ENCODE data around the gene PDE11A. TPM values are rescaled to one million over a fixed set of nuclear protein-coding genes. Genes with fewer than 3 reads are reported as not detected.

Gene PDE11A
- total RNA-seq, 2 donors from 2014 or later = not detected

DNA sequence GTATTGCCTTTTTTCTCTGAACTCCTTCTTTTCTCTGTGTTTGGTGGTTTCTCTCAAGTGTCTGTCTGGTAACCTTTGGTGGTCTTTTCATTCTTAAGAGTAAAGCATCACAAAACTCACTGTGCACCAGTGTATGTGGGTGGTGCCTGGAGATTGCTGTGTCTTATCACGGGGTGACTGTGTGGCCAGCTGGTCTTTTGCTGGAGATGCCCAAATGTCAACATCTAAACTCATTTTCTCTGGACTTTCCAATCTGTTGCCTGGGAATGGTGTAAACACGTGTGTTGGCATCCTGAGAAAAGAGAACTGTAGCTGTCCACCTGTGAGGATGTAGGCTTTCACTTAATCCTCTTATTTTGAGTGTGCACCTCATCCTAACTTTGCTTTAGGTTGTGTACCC, 356.8 kb downstream of the PDE11A start:
- H3K4me3 Mint-ChIP-seq = no peak overlapping the region
- H3K4me1 Mint-ChIP-seq = no peaks in the 10 kb centered on the region
- H3K27me3 Mint-ChIP-seq = peaks cover 19% of the 10 kb centered on the region
- no peak overlapping the region for H3K27ac Mint-ChIP-seq
- DNase-seq (no peak), ATAC-seq (no peak)
- H3K36me3 Mint-ChIP-seq (ENCODE audit: low read depth) = no peaks in the 10 kb centered on the region
- no peaks in the 10 kb centered on the region for H3K9me3 ChIP-seq (ENCODE audit: control insufficient read depth, low read length, poor library complexity, severe bottlenecking)

GRCh38 chr2:177714704-177715103, 357.9 kb downstream of the PDE11A start:
- H3K4me1 Mint-ChIP-seq = no peaks in the 10 kb centered on the region
- H3K27ac Mint-ChIP-seq = no peak overlapping the region
- peaks cover 19% of the 10 kb centered on the region for H3K27me3 Mint-ChIP-seq
- ATAC-seq (no peak), DNase-seq (no peak)
- no peaks in the 10 kb centered on the region for H3K9me3 ChIP-seq (ENCODE audit: control insufficient read depth, low read length, poor library complexity, severe bottlenecking)
- H3K36me3 Mint-ChIP-seq (ENCODE audit: low read depth) = no peaks in the 10 kb centered on the region
- H3K4me3 Mint-ChIP-seq = no peak overlapping the region

GRCh38 chr2:177712462-177712861, 360.1 kb downstream of the PDE11A start:
- H3K27me3 Mint-ChIP-seq = peaks cover 19% of the 10 kb centered on the region

DNA sequence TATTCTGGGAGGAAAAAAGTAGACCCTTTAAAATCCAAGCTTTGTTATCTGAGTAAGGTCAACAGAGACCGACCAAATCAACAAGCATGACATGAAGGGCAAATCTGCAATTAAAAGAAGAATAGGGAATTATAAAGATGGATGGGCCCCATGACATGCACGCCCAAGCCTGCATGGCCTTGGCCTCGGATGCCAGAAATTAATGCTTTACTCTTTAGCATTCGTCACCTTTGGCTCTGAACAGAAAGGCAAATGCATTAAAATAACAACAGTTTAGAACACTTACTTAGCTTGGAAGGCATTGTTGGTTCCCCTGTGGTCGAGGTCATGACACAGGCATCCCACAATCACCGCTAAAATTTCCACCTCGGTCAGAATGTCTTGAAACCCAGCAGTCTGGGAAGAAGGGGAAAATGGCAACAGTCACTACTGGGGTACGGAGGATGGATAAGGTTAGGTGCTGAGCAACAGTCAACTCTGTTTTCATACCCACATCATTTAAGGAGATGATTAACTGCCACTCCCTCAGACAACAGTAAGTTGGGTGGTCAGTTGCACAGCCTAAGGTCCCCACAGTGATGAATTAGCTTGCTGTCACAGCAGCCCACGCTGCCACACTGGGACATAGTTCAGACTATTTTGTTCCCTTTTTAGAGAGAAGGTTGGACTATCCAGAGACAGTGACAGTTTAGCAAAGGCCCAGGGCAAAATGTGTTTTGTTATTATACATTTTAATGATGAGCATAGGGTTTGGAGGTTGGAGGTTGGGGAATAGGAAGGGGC, 360.9 kb downstream of the PDE11A start:
- H3K36me3 Mint-ChIP-seq (ENCODE audit: low read depth) = no peaks in the 10 kb centered on the region
- ATAC-seq = no peak
- H3K4me3 Mint-ChIP-seq = no peak overlapping the region
- H3K4me1 Mint-ChIP-seq = no peaks in the 10 kb centered on the region
- H3K9me3 ChIP-seq (ENCODE audit: control insufficient read depth, low read length, poor library complexity, severe bottlenecking) = no peaks in the 10 kb centered on the region
- no peak for DNase-seq
- H3K27ac Mint-ChIP-seq = no peak overlapping the region
- H3K27me3 Mint-ChIP-seq = peaks cover 19% of the 10 kb centered on the region

More at GRCh38 chr2:177712462-177712861, 360.1 kb downstream of the PDE11A start:
- H3K9me3 ChIP-seq (ENCODE audit: control insufficient read depth, low read length, poor library complexity, severe bottlenecking) = no peaks in the 10 kb centered on the region
- H3K4me3 Mint-ChIP-seq = no peak overlapping the region
- H3K36me3 Mint-ChIP-seq (ENCODE audit: low read depth) = no peaks in the 10 kb centered on the region
- H3K27ac Mint-ChIP-seq = no peak overlapping the region
- H3K4me1 Mint-ChIP-seq = no peaks in the 10 kb centered on the region
- ATAC-seq (no peak), DNase-seq (no peak)

DNA sequence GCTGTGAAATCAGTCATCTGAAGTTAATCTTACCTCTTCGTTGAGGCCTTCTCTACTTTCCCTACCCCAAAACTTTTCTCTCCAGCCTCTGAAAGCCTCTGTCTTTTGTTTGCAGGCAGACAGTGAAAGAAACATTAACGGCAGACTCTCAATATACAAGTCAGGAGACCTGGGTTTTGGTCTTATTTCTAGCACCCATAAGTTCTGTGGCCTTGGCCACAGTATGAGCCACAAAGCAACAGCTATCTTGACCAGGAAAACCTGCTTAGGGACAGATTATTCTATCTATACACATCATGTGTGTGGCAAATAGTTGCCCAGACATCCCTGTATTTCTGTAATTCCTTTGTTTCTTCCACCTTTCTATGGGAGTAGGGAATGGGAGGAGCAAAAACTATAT, 361.7 kb downstream of the PDE11A start:
- no peak for ATAC-seq
- peaks cover 18% of the 10 kb centered on the region for H3K27me3 Mint-ChIP-seq
- H3K9me3 ChIP-seq (ENCODE audit: control insufficient read depth, low read length, poor library complexity, severe bottlenecking) = no peaks in the 10 kb centered on the region
- H3K27ac Mint-ChIP-seq = no peak overlapping the region
- H3K4me3 Mint-ChIP-seq = no peak overlapping the region
- DNase-seq = no peak
- no peaks in the 10 kb centered on the region for H3K4me1 Mint-ChIP-seq
- H3K36me3 Mint-ChIP-seq (ENCODE audit: low read depth) = no peaks in the 10 kb centered on the region

- H3K27ac Mint-ChIP-seq = no peak overlapping the region
- ATAC-seq (no peak), DNase-seq (no peak)
- no peaks in the 10 kb centered on the region for H3K36me3 Mint-ChIP-seq (ENCODE audit: low read depth)
- H3K9me3 ChIP-seq (ENCODE audit: control insufficient read depth, low read length, poor library complexity, severe bottlenecking) = no peaks in the 10 kb centered on the region
- H3K4me1 Mint-ChIP-seq = no peaks in the 10 kb centered on the region
- peaks cover 21% of the 10 kb centered on the region for H3K27me3 Mint-ChIP-seq
- no peak overlapping the region for H3K4me3 Mint-ChIP-seq
These were observed 362.6 kb downstream of the PDE11A start for GRCh38 chr2:177709986-177710401.

DNA sequence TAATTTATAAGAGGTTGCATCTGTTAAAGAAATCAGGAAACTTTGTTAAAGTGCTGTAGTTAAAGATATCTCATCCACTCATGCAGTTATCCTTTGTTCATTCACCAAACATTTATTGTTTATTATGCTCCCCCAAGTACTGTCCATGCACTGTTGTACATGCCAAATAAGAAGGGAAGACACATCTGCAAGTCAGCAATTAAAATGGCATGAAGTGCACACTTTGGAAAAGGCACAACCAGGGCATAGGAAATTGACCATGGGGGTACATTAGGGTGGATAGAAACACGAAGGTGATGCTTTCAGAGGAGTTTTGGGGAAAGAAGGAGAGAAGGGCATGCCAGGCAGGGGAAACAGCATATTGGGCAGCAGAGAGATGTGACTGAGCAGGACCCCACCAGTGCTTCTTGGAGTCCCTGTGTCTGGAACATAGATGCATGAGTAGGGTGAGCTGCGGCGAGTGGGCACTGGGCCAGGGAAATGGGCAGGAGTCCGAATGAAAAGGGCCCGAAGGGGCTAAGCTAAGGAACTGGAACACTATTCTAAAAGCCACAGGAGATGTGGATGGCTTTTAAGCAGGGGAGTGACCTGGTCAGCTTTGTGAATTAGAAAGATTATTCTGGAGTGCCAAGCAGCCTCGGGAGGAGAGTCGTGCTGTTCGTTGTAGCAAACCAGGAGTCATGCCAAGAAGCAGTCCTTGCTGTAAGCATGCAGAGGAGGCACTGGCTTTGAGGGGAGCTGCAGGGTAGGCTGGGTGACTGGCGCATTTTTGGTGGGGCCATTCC, 363.7 kb downstream of the PDE11A start:
- ATAC-seq (no peak), DNase-seq (no peak)
- Mint-ChIP-seq H3K27ac (no peak overlapping the region), H3K36me3 (ENCODE audit: low read depth) (peaks cover 1% of the 10 kb centered on the region), H3K4me1 (no peaks in the 10 kb centered on the region), H3K4me3 (no peak overlapping the region), H3K27me3 (peaks cover 24% of the 10 kb centered on the region)
- no peaks in the 10 kb centered on the region for H3K9me3 ChIP-seq (ENCODE audit: control insufficient read depth, low read length, poor library complexity, severe bottlenecking)

DNA sequence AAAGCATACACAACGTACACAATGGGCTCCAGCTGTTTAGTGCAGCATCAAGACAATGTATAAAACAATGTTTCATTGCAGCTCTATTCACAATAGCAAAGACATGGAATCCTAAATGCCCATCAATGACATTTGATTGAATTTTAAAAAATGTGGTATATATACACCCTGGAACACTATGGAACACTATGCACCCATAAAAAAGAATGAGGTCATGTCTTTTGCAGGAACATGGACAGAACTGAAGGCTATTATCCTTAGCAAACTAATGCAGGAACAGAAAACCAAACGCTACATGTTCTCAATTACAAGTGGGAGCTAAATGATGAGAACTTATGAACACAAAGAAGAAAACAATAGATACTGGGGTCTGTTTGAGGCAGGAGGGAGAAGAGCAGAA, 364.5 kb downstream of the PDE11A start:
- ATAC-seq = no peak
- Mint-ChIP-seq H3K4me3 (no peak overlapping the region), H3K27ac (no peak overlapping the region), H3K4me1 (no peaks in the 10 kb centered on the region), H3K27me3 (peaks cover 28% of the 10 kb centered on the region), H3K36me3 (ENCODE audit: low read depth) (peaks cover 3% of the 10 kb centered on the region)
- H3K9me3 ChIP-seq (ENCODE audit: control insufficient read depth, low read length, poor library complexity, severe bottlenecking) = no peaks in the 10 kb centered on the region
- no peak for DNase-seq

GRCh38 chr2:177705511-177706173, 366.9 kb downstream of the PDE11A start:
- H3K9me3 ChIP-seq (ENCODE audit: control insufficient read depth, low read length, poor library complexity, severe bottlenecking) = no peaks in the 10 kb centered on the region
- DNase-seq = no peak
- H3K4me3 Mint-ChIP-seq = no peak overlapping the region
- H3K4me1 Mint-ChIP-seq = no peaks in the 10 kb centered on the region
- H3K27ac Mint-ChIP-seq = no peak overlapping the region
- H3K36me3 Mint-ChIP-seq (ENCODE audit: low read depth) = peaks cover 3% of the 10 kb centered on the region
- no peak for ATAC-seq
- peaks cover 28% of the 10 kb centered on the region for H3K27me3 Mint-ChIP-seq

GRCh38 chr2:177703159-177703558, 369.4 kb downstream of the PDE11A start:
- Mint-ChIP-seq H3K4me3 (no peak overlapping the region), H3K27ac (no peak overlapping the region), H3K4me1 (no peaks in the 10 kb centered on the region), H3K27me3 (peaks cover 36% of the 10 kb centered on the region), H3K36me3 (ENCODE audit: low read depth) (peaks cover 3% of the 10 kb centered on the region)
- DNase-seq (no peak), ATAC-seq (no peak)
- H3K9me3 ChIP-seq (ENCODE audit: control insufficient read depth, low read length, poor library complexity, severe bottlenecking) = no peaks in the 10 kb centered on the region

- ATAC-seq (no peak), DNase-seq (no peak)
- H3K4me1 Mint-ChIP-seq = no peaks in the 10 kb centered on the region
- peaks cover 34% of the 10 kb centered on the region for H3K27me3 Mint-ChIP-seq
- no peak overlapping the region for H3K27ac Mint-ChIP-seq
- no peaks in the 10 kb centered on the region for H3K36me3 Mint-ChIP-seq (ENCODE audit: low read depth)
- H3K4me3 Mint-ChIP-seq = no peak overlapping the region
- H3K9me3 ChIP-seq (ENCODE audit: control insufficient read depth, low read length, poor library complexity, severe bottlenecking) = no peaks in the 10 kb centered on the region
These were observed 374.3 kb downstream of the PDE11A start for GRCh38 chr2:177698281-177698680.

DNA sequence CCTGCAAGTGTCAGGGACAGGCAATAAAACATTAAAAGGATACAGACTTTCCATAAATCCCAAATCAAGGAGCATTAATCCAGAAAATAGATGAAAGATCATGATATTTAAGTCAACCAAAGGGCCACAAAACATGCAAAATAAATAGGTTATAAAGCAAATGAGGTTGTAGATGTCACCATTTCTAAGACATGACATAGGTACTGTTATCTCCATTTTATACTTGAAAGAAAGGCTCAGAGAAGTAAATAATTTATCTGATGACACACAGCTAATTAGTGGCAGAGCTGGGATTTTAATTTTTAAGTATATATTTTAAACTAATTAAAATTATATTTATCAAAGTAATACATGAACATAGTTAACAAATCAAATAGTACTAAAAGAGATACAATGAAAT, 378.2 kb downstream of the PDE11A start:
- H3K4me3 Mint-ChIP-seq = no peak overlapping the region

GRCh38 chr2:177693658-177694339, 378.8 kb downstream of the PDE11A start:
- no peaks in the 10 kb centered on the region for H3K9me3 ChIP-seq (ENCODE audit: control insufficient read depth, low read length, poor library complexity, severe bottlenecking)
- no peak overlapping the region for H3K4me3 Mint-ChIP-seq
- DNase-seq (no peak), ATAC-seq (no peak)
- peaks cover 33% of the 10 kb centered on the region for H3K27me3 Mint-ChIP-seq
- H3K4me1 Mint-ChIP-seq = peaks cover 2% of the 10 kb centered on the region
- no peaks in the 10 kb centered on the region for H3K36me3 Mint-ChIP-seq (ENCODE audit: low read depth)
- H3K27ac Mint-ChIP-seq = no peak overlapping the region

More for the DNA sequence above, 378.2 kb downstream of the PDE11A start:
- H3K4me1 Mint-ChIP-seq = peaks cover 2% of the 10 kb centered on the region
- no peaks in the 10 kb centered on the region for H3K36me3 Mint-ChIP-seq (ENCODE audit: low read depth)
- peaks cover 34% of the 10 kb centered on the region for H3K27me3 Mint-ChIP-seq
- ATAC-seq = no peak
- DNase-seq = no peak
- H3K9me3 ChIP-seq (ENCODE audit: control insufficient read depth, low read length, poor library complexity, severe bottlenecking) = no peaks in the 10 kb centered on the region
- no peak overlapping the region for H3K27ac Mint-ChIP-seq

All from T-helper 17 cell (primary cell).